MM.1S (cell line): ENCODE results near the gene APEH.

Source experiments
- DNase-seq: peaks from one replicate; pipeline ENCODE4 v3.0.0-alpha.2; 2015
- H2AFZ ChIP-seq: fragments of 300-600 bp; sonication (generic); 2 replicates; pipeline ENCODE4 v1.6.0; 2016; ENCODE audit warnings: antibody characterized with exemption, low read length
- H3F3A ChIP-seq: fragments of 300-600 bp; sonication (generic); 2 replicates; pipeline ENCODE4 v1.6.1; 2016; ENCODE audit warnings: mild to moderate bottlenecking, antibody characterized with exemption, low read length, moderate library complexity, mixed read lengths; ENCODE audit not compliant: insufficient read depth
- H3K27ac ChIP-seq: fragments of 300-600 bp; sonication (generic); 2 replicates; pipeline ENCODE4 v1.5.1; 2016; ENCODE audit warnings: mild to moderate bottlenecking, low read length
- H3K27me3 ChIP-seq: fragments of 300-600 bp; sonication (generic); replicated peaks from 2 replicates; pipeline ENCODE4 v1.6.0; 2016; ENCODE audit warnings: low read length; ENCODE audit not compliant: insufficient read depth
- H3K36me3 ChIP-seq: fragments of 300-600 bp; sonication (generic); replicated peaks from 2 replicates; pipeline ENCODE4 v1.6.1; 2016; ENCODE audit warnings: mild to moderate bottlenecking, low read length, mixed read lengths; ENCODE audit not compliant: insufficient read depth
- H3K4me1 ChIP-seq: fragments of 300-600 bp; sonication (generic); 2 replicates; pipeline ENCODE4 v1.6.1; 2016; ENCODE audit warnings: low read length, mixed read lengths
- H3K4me2 ChIP-seq: fragments of 300-600 bp; sonication (generic); 2 replicates; pipeline ENCODE4 v1.6.0; 2016; ENCODE audit warnings: low read depth, low read length
- H3K4me3 ChIP-seq: fragments of 300-600 bp; sonication (generic); 2 replicates; pipeline ENCODE4 v1.5.1; 2016; ENCODE audit warnings: low read length, mixed read lengths
- H3K79me2 ChIP-seq: fragments of 300-600 bp; sonication (generic); 2 replicates; pipeline ENCODE4 v1.6.1; 2016; ENCODE audit warnings: mixed run types, low read length, mixed read lengths
- H3K9ac ChIP-seq: fragments of 300-600 bp; sonication (generic); 2 replicates; pipeline ENCODE4 v1.6.1; 2016; ENCODE audit warnings: low read length, mixed read lengths
- H3K9me2 ChIP-seq: fragments of 300-600 bp; sonication (generic); replicated peaks from 2 replicates; pipeline ENCODE4 v1.6.1; 2016; ENCODE audit warnings: mild to moderate bottlenecking, low read length, mixed read lengths; ENCODE audit not compliant: insufficient read depth
- H3K9me3 ChIP-seq: fragments of 300-600 bp; sonication (generic); replicated peaks from 2 replicates; pipeline ENCODE4 v1.6.1; 2016; ENCODE audit warnings: mild to moderate bottlenecking, low read length, mixed read lengths; ENCODE audit not compliant: insufficient read depth
- H4K20me1 ChIP-seq: fragments of 300-600 bp; sonication (generic); 2 replicates; pipeline ENCODE4 v1.6.1; 2016; ENCODE audit warnings: mild to moderate bottlenecking, low read length, moderate library complexity, mixed read lengths; ENCODE audit not compliant: insufficient read depth
- CTCF ChIP-seq: fragments of 300-600 bp; sonication (generic); IDR thresholded peaks from 2 replicates; pipeline ENCODE4 v1.5.1; 2016; ENCODE audit warnings: antibody characterized with exemption, low read length, mixed read lengths
- EZH2 ChIP-seq: fragments of 300-600 bp; sonication (generic); optimal IDR thresholded peaks from 2 replicates; pipeline ENCODE3; 2017; ENCODE audit warnings: low read depth, mild to moderate bottlenecking, antibody characterized with exemption, low read length, mixed read lengths
- EZH2phosphoT487 ChIP-seq: fragments of 300-600 bp; sonication (generic); IDR thresholded peaks from 2 replicates; pipeline ENCODE4 v1.6.1; 2018; ENCODE audit warnings: antibody characterized with exemption, low read length

The APEH gene

GRCh38 chr3:49641292-49641691, 32.9 kb upstream of the APEH start:
- peaks cover 12% of the 10 kb centered on the region for H3K4me1 ChIP-seq
- H3F3A ChIP-seq: no peaks in the 10 kb centered on the region
- no peaks in the 10 kb centered on the region for H3K9me3 ChIP-seq
- no peak overlapping the region for H2AFZ ChIP-seq
- H3K36me3 ChIP-seq: no peaks in the 10 kb centered on the region
- H3K27me3 ChIP-seq: no peaks in the 10 kb centered on the region
- no peak overlapping the region for H3K9ac ChIP-seq
- H3K9me2 ChIP-seq: no peaks in the 10 kb centered on the region
- H3K27ac ChIP-seq: no peak overlapping the region
- DNase-seq: no peak
- no peak overlapping the region for H3K4me2 ChIP-seq
- H3K4me3 ChIP-seq: no peak overlapping the region
- no peak for TF ChIP-seq CTCF
- no peak for TF ChIP-seq EZH2
- TF ChIP-seq EZH2phosphoT487: no peak
- no peaks in the 10 kb centered on the region for H4K20me1 ChIP-seq
- no peaks in the 10 kb centered on the region for H3K79me2 ChIP-seq

- no peaks in the 10 kb centered on the region for H3K9me2 ChIP-seq
- no peaks in the 10 kb centered on the region for H3K9me3 ChIP-seq
- no peaks in the 10 kb centered on the region for H3K79me2 ChIP-seq
- no peak for DNase-seq
- H2AFZ ChIP-seq: no peak overlapping the region
- no peak overlapping the region for H3K4me3 ChIP-seq
- no peak overlapping the region for H3K27ac ChIP-seq
- no peaks in the 10 kb centered on the region for H3F3A ChIP-seq
- no peak overlapping the region for H3K9ac ChIP-seq
- H3K4me2 ChIP-seq: no peak overlapping the region
- H3K4me1 ChIP-seq: peaks cover 4% of the 10 kb centered on the region
- no peaks in the 10 kb centered on the region for H3K36me3 ChIP-seq
- H3K27me3 ChIP-seq: no peaks in the 10 kb centered on the region
- TF ChIP-seq EZH2phosphoT487 (no peak), CTCF (no peak), EZH2 (no peak)
- H4K20me1 ChIP-seq: no peaks in the 10 kb centered on the region
Measured at GRCh38 chr3:49641921-49642707, 32.0 kb upstream of the APEH start.

GRCh38 chr3:49642708-49643145, 31.4 kb upstream of the APEH start:
- Histone ChIP-seq H3K79me2 (no peaks in the 10 kb centered on the region), H3K27ac (no peak overlapping the region), H3K36me3 (no peaks in the 10 kb centered on the region), H3K4me2 (no peak overlapping the region), H3K9me3 (no peaks in the 10 kb centered on the region), H2AFZ (no peak overlapping the region), H4K20me1 (no peaks in the 10 kb centered on the region), H3K4me1 (peaks cover 6% of the 10 kb centered on the region), H3K9ac (no peak overlapping the region), H3K27me3 (no peaks in the 10 kb centered on the region), H3K9me2 (no peaks in the 10 kb centered on the region), H3K4me3 (no peak overlapping the region), H3F3A (no peaks in the 10 kb centered on the region)
- no peak for DNase-seq
- TF ChIP-seq EZH2: no peak
- TF ChIP-seq EZH2phosphoT487: no peak
- TF ChIP-seq CTCF: no peak
